ENCODE data around the gene ZFAND2B. TPM values are rescaled to one million over a fixed set of nuclear protein-coding genes. Genes with fewer than 3 reads are reported as not detected.

Gene ZFAND2B
- total RNA-seq, 1 experiment from 2014 or later: 16.4 TPM

GRCh38 chr2:219218217-219218731 lies 11.7 kb downstream of the ZFAND2B start:
- H3K4ac ChIP-seq (ENCODE audit: low read depth, low read length): no peak overlapping the region
- peak overlapping the region; percentile 29 for H3K18ac ChIP-seq (ENCODE audit: insufficient read length, low read depth, low read length)
- no peaks in the 10 kb centered on the region for H3K9me3 Mint-ChIP-seq
- no peaks in the 10 kb centered on the region for H3K79me1 ChIP-seq (ENCODE audit: insufficient read depth, low read depth, low read length, poor library complexity, severe bottlenecking)
- peak; percentile 84 for DNase-seq
- H3K9ac ChIP-seq (ENCODE audit: extremely low read depth, insufficient read length, low read length): peak overlapping the region; percentile 72
- H3K27me3 Mint-ChIP-seq (ENCODE audit: low read depth): peaks cover 3% of the 10 kb centered on the region; the same call in 1 of the 2 replicates
- no peak overlapping the region for H3K27ac ChIP-seq (ENCODE audit: insufficient read length, low read depth, low read length)
- H3K4me1 Mint-ChIP-seq: peaks cover 19 to 23% of the 10 kb centered on the region in 2 experiments
- H3K27me3 ChIP-seq (ENCODE audit: insufficient read depth, low read length): no peaks in the 10 kb centered on the region
- peaks cover 7% of the 10 kb centered on the region for H3K23me2 ChIP-seq (ENCODE audit: insufficient read length, low read depth, low read length, poor library complexity, severe bottlenecking)
- H4K20me1 ChIP-seq (ENCODE audit: control insufficient read depth, insufficient read depth, insufficient read length): no peaks in the 10 kb centered on the region
- no peak for TF ChIP-seq CTCF (conservative IDR thresholded peaks at IDR 0.05)
- H4K5ac ChIP-seq (ENCODE audit: insufficient read length, low read depth, low read length): no peak overlapping the region
- no peak overlapping the region for H2AFZ ChIP-seq (ENCODE audit: low read length)
- peak overlapping the region; percentile 66 to 97 (median 79); a peak in 4 of 7 replicates for H3K27ac Mint-ChIP-seq
- no peak overlapping the region for H3K56ac ChIP-seq (ENCODE audit: insufficient read length, low read depth, low read length)
- peaks cover 23 to 59% (median 53%) of the 10 kb centered on the region in 3 experiments for H3K36me3 Mint-ChIP-seq (ENCODE audit: insufficient read depth in 1 of 3, low read depth in 3 of 3)
- peak overlapping the region; percentile 85 to 91 for H3K4me3 Mint-ChIP-seq
- no peaks in the 10 kb centered on the region for H3K79me2 ChIP-seq (ENCODE audit: insufficient read depth, low read length)
- H2BK15ac ChIP-seq (ENCODE audit: low read depth, low read length): no peak overlapping the region
- no peak overlapping the region for H2BK20ac ChIP-seq (ENCODE audit: low read depth, low read length, poor library complexity, severe bottlenecking)
- H3K4me1 ChIP-seq (ENCODE audit: insufficient read depth, low read length): no peaks in the 10 kb centered on the region
- WGBS (ENCODE audit: extremely low coverage, insufficient read length, low lambda C conversion rate): no CpG with 5 or more reads among the region's 37 CpGs
- H4K91ac ChIP-seq (ENCODE audit: insufficient read length, low read depth, low read length): no peak overlapping the region
- no peak overlapping the region for H2BK120ac ChIP-seq (ENCODE audit: low read depth, low read length, poor library complexity, severe bottlenecking)
- H2BK5ac ChIP-seq (ENCODE audit: insufficient read length, low read length): no peak overlapping the region
- no peak overlapping the region for H3K23ac ChIP-seq (ENCODE audit: insufficient read length, low read depth, low read length)
- H4K8ac ChIP-seq (replicated peaks; ENCODE audit: insufficient read length, low read depth, low read length): no peak overlapping the region
- H2AK5ac ChIP-seq (ENCODE audit: insufficient read length, low read length): no peak overlapping the region
- H3K14ac ChIP-seq (ENCODE audit: insufficient read depth, low read length): no peak overlapping the region
- H3K9me3 ChIP-seq (ENCODE audit: control insufficient read depth, low read depth, low read length): no peaks in the 10 kb centered on the region
- H3T11ph ChIP-seq (ENCODE audit: low read length): no peak overlapping the region
- H2BK12ac ChIP-seq (ENCODE audit: insufficient read length, low read depth, low read length): no peak overlapping the region
- peak overlapping the region; percentile 75 for H3K4me2 ChIP-seq (ENCODE audit: insufficient read depth, insufficient read length, low read length)
